PFSK-1 (cell line): ENCODE results near the gene NUP188.

Experiments used
- FOXP2 ChIP-seq: optimal IDR thresholded peaks from 2 replicates; pipeline ENCODE3; 2011; ENCODE audit warnings: borderline replicate concordance, control low read depth, inconsistent platforms; ENCODE audit not compliant: insufficient read depth; ENCODE audit errors: extremely low read length, extremely low read depth
- POLR2AphosphoS5 ChIP-seq: IDR thresholded peaks from 2 replicates; pipeline ENCODE4 v1.6.1; 2012; ENCODE audit warnings: low read depth, mild to moderate bottlenecking, control low read depth, low read length, moderate library complexity
- SIN3A ChIP-seq: IDR thresholded peaks from 2 replicates; pipeline ENCODE4 v1.6.1; 2012; ENCODE audit warnings: mild to moderate bottlenecking, low read length, moderate library complexity, borderline replicate concordance; ENCODE audit not compliant: insufficient read depth
- TAF1 ChIP-seq: IDR thresholded peaks from 2 replicates; pipeline ENCODE4 v1.6.1; 2012; ENCODE audit warnings: low read length, control low read depth, borderline replicate concordance; ENCODE audit not compliant: insufficient read depth
- TF ChIP-seq, protein P1 (sequence below), 2 experiments: IDR thresholded peaks; 2 replicates each; pipeline versions ENCODE4 v1.6.1 to v1.8.0; 2011 to 2012; ENCODE audit warnings: low read depth in 2 of 2, low read length in 2 of 2, control low read depth in 1 of 2, inconsistent platforms in 1 of 2, mild to moderate bottlenecking in 1 of 2, moderate library complexity in 1 of 2; ENCODE audit not compliant: insufficient read depth in 1 of 2

The NUP188 gene

DNA sequence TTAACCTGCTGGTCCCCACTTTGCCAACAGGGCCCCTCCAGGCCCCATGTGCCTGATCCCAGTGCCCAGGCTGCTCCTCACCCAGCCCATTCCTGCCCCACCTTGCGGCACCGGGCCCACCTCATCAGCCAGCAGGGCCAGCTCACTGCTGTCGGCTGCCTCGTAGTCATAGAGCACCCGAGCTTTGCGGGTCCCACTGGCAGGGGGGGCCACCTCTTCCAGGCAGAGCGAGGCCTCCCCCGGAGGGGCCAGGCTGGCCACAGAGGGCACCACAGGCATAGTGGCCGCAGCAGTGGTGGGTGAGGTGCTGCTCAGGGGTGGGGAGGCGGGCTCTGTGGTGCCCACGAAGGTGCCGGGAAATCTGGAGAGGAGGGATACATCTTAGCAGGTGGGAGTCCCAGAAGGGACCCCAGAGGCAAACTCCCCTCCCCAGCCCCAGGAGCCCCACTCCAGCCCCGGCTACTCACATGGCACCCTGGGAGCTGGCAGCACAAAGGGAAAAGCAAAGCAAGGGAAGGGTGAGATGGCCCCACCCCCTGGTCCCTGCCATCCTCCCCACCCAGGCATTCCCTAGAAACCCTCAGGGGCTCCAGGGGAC, 61.6 kb downstream of the NUP188 start:
- TF ChIP-seq FOXP2 (no peak), SIN3A (no peak), TAF1 (no peak)

DNA sequence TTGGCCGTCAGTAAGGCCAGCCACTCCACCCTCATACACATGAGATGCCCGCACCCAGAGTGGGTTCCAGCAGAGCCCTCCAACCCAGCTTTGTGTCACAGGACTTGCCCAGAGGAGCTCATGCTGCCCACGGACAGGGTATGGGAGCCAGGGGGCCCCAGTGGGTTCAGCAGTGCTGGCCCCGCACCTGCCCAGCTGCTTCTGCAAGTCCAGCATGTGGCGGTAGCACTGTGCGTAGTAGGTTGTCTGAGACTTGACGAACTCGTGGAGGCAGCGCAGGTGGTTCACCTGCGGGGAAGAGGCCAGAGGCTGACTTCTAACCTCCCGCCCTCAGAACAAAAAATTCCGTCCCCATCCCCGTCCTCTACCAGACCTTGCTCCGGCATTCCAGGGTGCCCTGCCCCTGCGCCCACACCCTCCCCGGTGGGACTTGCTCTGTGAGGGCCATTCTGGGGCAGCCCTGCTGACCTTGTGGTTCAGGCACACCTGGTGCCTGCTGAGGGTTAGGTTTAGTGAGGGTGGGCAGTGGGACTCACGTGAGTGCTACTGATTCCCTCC, 62.2 kb downstream of the NUP188 start:
- TF ChIP-seq SIN3A (no peak), TAF1 (no peak), FOXP2 (no peak), POLR2AphosphoS5 (no peak)
- TF ChIP-seq, protein P1, sequence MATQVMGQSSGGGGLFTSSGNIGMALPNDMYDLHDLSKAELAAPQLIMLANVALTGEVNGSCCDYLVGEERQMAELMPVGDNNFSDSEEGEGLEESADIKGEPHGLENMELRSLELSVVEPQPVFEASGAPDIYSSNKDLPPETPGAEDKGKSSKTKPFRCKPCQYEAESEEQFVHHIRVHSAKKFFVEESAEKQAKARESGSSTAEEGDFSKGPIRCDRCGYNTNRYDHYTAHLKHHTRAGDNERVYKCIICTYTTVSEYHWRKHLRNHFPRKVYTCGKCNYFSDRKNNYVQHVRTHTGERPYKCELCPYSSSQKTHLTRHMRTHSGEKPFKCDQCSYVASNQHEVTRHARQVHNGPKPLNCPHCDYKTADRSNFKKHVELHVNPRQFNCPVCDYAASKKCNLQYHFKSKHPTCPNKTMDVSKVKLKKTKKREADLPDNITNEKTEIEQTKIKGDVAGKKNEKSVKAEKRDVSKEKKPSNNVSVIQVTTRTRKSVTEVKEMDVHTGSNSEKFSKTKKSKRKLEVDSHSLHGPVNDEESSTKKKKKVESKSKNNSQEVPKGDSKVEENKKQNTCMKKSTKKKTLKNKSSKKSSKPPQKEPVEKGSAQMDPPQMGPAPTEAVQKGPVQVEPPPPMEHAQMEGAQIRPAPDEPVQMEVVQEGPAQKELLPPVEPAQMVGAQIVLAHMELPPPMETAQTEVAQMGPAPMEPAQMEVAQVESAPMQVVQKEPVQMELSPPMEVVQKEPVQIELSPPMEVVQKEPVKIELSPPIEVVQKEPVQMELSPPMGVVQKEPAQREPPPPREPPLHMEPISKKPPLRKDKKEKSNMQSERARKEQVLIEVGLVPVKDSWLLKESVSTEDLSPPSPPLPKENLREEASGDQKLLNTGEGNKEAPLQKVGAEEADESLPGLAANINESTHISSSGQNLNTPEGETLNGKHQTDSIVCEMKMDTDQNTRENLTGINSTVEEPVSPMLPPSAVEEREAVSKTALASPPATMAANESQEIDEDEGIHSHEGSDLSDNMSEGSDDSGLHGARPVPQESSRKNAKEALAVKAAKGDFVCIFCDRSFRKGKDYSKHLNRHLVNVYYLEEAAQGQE (IDR thresholded peaks at IDR 0.05; ENCODE audit: insufficient read depth in 1 of 2, low read depth in 2 of 2, low read length in 2 of 2): no peak

DNA sequence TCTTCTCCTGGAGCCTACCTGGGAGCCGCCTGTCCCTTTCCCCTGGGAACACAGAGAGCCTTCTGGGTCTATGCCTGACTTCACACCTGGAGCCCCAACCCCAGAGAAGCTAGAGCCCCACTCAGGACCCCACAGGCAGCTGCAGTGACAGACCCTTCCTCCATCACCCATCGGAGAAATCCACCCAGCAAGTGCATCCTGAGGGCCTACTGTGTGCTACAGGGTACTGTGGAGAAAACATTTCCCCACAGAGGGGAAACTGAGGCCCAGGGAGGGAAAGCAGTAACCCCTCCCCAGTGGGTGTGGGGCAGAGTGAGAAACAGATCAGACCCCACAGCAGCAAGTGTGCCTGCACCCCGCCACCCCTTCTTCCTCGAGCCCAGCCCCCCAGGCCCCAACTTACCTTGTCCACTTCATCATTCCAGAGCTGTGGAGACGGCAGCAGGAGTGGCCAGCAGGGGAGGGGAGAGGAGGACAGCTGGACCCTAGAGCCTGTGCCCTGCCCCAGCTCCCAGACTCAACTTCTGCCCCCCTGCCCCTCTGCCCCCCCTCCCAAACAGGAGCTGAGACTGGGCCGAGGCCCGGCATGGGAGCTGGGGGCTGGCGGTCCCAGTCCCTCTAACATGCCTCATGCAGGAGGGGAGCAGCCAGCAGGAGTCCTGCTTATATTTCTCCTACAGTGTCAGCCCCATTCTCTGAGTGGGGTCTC, 62.9 kb downstream of the NUP188 start:
- no peak for TF ChIP-seq TAF1
- no peak for TF ChIP-seq FOXP2
- TF ChIP-seq SIN3A: no peak
- TF ChIP-seq, protein P1 (IDR thresholded peaks at IDR 0.05; ENCODE audit: insufficient read depth in 1 of 2, low read depth in 2 of 2, low read length in 2 of 2): no peak
- no peak for TF ChIP-seq POLR2AphosphoS5

DNA sequence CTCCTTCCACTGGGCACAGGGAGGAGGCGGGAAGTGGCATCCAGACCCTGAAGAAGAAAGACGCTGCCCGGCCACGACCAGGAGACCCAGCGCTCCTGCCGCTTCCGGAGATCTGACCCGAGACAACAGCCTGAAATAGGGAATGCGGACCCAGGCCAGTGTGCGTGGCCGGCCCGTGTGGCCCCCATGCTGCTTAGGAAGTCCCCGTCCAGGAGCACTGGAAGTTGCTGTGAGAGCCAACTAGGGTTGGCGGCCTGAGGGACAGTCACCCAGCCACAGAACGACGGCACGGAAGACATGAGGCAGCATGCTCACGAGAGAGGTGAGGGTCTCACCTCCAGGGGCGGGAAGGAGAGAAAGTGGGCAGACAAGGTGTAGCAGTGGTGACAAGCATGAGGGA, 63.7 kb downstream of the NUP188 start:
- TF ChIP-seq POLR2AphosphoS5 (no peak), FOXP2 (no peak), SIN3A (no peak), TAF1 (no peak)
- TF ChIP-seq, protein P1 (IDR thresholded peaks at IDR 0.05; ENCODE audit: insufficient read depth in 1 of 2, low read depth in 2 of 2, low read length in 2 of 2): no peak

DNA sequence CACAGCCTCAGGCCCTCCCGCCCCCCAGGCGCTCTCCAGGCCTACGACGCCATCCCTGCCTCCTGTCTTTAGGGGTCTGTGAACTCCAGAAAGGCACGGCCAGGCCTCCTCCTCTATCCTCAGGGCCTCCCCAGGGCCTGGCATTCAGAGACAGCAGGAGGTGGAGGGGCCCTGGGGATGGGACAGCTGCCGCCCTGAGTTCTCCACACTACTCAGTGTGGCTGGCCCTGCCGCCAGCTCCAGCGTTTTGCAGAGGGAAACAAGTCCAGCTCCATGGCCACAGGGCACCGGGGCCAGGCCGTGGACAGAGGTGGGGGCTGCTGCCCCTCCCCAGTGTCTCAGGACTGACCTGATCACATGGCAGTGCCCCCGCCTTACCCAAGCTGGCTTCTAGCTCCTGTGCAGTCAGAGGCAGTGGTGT, 64.3 kb downstream of the NUP188 start:
- TF ChIP-seq POLR2AphosphoS5 (no peak), SIN3A (no peak), TAF1 (no peak), FOXP2 (no peak)
- TF ChIP-seq, protein P1 (IDR thresholded peaks at IDR 0.05; ENCODE audit: insufficient read depth in 1 of 2, low read depth in 2 of 2, low read length in 2 of 2): no peak
